Fibroblast of skin of back (primary cell): Measurements from ENCODE around the gene ZC3H18.

Source experiments
- DNase-seq: peaks from one replicate; pipeline ENCODE4 v3.0.0-alpha.2; 2013

The ZC3H18 gene

DNA sequence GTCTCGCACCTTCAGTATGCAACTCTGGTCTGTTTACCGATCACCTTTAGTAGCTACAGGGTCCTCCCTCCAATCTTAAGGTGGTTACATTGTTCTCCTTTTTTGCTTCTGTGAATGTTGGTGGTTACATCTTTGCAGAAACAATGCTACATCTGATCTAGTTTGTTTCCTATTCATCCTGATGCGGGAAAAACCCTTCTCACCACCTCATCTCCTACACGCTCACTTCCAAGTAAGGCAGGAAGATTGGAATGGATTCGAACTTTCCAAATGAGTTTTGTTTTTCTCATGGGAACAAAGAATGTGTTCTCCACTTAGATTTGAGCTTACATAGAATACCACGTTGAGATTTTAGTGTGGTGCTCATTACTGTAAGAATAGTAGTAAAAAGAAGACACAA lies 14.5 kb downstream of the ZC3H18 start:
- DNase-seq: no peak

DNA sequence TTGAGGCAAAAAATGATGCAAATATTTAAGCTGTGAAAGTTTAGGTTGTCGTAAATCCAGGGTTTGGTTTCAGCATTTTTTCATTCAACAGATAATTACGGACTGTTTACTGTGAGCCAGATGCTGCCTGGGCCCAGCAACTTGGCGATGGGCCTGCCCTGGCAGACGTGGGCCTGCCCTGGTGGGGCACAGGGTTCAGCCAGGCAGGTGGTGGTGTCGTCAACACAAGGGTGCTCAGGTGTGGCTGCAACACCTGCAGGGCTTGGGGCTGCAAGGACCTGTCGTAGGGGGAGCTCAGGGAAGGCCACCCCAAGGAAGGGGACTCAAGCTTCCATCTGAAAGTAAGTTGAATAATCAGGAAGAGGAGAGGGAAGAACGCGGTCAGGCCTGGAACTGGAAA lies 15.1 kb downstream of the ZC3H18 start:
- no peak for DNase-seq

DNA sequence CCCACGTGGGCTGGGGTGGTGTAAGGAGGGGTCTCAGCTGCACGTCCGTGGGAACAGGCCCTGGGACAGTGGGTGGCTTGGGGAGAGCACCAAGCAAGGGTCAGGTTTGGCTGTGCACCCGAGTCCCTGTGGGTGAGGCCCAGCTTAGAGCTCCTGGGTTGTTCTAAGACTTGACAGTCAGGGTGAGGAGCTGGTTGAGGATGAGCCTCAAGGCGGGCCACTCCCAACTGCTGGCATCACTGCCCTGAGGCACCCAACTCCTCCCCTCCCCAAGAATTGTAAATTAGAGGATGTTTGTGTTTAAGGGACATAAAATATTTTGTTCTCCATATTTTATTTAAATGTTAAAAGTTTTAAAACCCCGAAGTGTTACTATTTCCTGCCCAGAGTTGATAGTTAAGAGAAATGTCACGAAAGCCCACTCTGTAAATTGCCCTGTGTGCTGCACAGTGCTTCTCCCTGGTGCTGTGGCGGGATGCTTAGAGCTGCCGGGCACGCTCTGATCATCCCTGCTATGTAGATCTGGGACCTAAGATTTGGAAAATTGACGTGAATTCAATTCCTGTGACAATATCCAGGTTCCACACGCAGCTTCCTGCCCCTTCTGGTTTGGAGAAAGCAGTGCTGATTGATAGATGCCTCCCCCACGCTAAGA lies 15.9 kb downstream of the ZC3H18 start:
- DNase-seq: no peak

DNA sequence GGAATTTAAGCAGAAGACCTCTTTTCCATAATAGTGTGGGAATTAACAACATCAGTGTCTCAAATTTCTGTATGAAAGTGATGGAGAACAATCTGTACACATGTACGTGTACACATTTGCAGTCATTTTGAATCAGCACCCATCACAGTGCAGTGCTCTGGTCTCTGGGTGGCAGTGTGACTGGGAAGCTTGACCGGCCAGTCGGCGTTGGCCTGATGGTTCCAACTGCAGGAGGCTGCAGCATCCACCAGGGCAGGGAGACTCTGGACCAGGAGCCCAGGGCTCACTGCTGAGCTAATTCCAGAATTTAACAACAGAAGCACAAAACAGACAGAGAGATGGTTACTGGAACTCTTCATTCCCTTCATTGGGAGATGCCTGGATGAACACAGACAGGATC lies 17.9 kb downstream of the ZC3H18 start:
- DNase-seq: no peak

DNA sequence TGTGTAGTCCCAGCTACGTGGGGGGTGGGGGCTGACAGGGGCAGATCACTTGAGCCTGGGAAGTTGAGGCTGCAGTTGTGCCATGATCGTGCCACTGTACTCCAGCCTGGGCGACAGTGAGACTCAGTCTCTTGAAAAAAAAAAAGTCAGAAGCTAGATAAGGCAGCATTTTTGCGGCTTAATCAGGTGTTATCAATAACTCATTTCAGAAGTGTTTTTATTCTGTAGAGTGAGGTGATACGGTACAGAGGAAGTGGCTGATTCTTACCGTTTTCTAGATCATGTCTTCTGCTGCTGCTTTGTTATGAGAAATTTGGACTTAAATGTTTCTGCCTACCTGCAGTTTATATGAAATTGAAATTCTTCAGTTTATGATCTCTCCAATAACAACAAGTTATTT lies 18.6 kb downstream of the ZC3H18 start:
- DNase-seq: no peak

DNA sequence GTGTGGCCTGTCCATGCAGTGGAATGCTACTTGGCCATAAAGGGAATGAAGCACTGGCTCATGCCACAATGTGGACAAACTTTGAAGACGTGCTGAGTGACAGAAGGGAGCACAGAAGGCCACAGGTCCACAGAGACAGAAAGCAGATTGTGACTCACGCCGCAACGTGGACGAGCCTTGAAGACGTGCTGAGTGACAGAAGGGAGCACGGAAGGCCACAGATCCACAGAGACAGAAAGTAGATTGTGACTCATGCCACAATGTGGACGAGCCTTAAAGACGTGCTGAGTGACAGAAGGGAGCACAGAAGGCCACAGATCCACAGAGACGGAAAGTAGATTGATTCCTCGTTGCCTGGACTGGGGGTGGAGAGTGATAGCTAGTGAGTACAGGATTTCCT lies 19.2 kb downstream of the ZC3H18 start:
- DNase-seq: no peak

DNA sequence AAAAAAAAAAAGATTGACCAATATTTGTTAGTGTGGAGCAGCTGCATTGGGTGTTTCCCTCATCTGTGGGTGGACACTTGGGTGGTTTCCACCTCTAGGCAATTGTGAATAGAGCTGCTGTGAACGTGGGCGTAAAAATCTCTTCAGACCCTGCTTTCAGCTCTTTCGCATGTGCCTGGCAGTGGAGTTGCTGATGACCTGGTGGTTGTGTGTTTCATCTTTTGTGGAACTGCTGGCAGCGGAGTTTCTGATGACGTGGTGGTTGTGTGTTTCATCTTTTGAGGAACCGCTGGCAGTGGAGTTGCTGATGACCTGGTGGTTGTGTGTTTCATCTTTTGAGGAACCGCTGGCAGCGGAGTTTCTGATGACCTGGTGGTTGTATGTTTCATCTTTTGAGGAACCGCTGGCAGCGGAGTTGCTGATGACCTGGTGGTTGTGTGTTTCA lies 21.4 kb downstream of the ZC3H18 start:
- no peak for DNase-seq

DNA sequence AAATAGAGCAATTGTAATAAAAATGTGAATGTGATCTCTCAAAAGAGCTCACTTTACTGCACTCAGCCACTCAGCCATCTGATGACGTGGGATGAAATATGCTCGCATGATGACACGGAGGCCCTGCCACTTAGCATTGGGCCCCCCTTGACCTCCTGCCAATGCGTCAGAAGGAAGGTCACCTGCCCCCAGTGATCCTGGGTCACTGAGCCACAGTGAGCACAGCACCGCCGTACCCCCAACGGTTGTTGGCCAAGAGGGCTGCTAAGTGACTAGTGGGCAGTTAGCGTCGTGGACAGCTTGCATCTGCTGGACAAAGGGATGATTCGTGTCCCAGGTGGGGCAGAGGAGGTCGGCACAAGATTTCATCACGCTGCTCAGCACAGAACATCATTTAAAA lies 22.9 kb downstream of the ZC3H18 start:
- no peak for DNase-seq

DNA sequence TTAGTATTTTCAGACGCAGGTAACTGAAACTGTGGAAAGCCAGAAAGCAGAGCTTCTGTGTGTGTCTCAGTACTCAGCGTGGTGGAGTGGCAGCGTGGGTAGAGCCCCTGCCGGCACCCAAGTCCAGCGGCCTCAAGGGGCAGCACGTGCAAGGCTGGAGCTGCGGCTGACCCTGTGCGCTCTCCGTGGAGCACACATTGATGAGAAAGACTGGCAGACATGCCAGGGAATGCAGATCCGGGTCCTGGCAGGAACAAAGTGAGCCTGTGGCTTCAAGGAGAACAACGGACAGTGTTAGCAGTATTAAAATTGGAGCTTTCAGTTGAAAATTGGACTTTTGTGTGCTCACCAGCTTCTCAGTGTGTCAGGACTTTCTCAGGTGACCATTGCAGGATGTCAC lies 23.3 kb downstream of the ZC3H18 start:
- DNase-seq: no peak

DNA sequence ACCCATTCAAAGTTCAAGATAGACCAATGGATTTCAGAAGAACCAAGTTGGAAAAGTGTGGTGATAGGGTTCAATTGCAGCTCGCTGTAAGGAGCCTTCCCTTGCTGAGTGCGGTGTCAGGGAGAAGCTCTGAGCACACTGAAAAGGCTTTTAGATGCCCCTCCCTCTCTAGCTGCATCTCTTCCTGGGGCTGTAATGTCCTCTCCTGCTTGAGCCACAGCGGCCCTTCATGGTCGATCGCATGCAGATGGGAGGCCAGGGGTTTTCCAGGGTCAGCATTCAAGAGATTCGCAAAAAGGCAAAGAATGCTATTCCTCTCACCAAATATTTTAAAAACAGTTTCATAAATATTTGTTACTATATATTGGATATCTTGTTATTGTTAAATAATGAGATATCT lies 23.7 kb downstream of the ZC3H18 start:
- DNase-seq: no peak

DNA sequence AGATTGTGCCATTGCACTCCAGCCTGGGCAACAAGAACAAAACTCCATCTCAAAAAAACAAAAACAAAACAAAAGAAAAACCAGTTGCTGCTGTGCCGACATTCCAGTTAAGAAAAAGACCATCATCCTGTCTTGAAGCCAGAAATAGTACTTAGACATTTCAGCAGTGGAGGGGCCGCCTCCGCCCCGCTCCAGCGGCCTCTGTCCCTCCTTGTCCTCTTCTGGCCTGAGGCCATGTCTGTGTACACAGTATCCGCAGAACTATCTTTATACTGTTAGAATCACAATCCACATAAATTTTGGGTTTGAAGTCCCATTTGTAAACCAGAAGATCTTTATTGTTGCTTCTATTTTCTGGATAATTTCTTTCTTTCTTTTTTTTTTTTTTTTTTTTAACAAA lies 24.9 kb downstream of the ZC3H18 start:
- no peak for DNase-seq

DNA sequence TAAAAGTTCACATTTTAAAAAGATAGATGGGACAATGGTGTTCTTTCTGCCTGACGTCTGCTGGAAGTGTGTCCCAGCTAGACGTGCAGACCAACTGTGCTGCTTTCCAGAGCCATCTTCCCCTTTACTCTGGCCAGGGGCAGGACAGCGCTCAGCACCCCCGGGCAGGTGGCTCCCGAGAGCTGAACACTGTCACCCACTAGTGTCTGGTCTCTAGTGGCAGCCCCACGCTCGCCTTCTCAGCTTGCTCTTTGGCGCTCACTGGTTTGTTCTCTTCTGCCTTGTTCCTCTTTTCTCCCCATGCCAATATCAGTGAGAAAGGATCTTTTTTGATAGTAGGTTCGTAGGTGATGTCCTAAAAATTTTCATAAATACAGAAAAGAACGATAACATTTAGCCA lies 25.7 kb downstream of the ZC3H18 start:
- DNase-seq: no peak

DNA sequence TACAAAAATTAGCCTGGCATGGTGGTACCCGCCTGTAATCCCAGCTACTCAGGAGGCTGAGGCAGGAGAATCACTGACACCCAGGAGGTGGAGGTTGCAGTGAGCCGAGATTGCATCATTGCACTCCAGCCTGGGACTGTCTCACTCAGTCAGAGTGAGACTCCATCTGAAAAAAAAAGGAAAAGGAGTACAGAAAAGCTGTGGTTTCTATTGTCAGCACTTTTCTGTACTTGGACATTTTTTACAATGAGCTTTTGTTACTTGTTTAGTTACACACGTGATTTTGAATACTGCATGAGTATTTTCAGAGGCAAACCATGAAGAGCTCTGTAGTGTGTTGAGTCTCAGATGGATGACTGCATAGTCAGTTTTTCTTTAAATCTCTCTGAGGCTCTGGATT lies 26.3 kb downstream of the ZC3H18 start:
- DNase-seq: no peak

DNA sequence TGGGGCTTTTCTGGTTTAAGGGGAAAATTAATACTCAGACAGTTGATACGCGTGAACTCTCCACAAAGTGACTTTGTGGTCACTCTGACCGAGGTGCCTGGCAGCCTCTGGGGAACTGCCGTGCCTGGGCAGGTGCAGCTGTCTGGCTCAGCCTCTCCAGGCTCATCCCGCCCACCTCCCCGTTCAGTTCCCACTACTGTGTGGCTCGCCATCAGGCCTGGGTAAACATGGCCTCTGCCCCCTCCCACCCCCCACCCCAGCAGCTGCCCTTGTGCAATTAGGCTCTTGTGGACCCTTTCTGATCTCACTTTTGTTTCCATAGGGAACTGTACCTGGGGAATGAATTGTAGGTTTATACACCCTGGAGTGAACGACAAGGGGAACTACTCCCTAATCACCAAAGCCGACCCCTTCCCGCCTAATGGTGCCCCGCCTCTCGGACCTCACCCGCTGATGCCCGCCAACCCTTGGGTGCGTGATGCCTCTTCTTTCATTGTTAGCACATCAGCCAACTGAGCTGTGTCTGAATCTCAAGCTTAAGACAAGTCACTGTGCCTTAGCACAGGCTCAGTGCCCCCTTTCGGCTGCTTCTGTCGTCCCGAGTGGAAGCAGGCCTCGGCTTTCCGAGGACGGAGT lies 27.8 kb downstream of the ZC3H18 start:
- DNase-seq: no peak

DNA sequence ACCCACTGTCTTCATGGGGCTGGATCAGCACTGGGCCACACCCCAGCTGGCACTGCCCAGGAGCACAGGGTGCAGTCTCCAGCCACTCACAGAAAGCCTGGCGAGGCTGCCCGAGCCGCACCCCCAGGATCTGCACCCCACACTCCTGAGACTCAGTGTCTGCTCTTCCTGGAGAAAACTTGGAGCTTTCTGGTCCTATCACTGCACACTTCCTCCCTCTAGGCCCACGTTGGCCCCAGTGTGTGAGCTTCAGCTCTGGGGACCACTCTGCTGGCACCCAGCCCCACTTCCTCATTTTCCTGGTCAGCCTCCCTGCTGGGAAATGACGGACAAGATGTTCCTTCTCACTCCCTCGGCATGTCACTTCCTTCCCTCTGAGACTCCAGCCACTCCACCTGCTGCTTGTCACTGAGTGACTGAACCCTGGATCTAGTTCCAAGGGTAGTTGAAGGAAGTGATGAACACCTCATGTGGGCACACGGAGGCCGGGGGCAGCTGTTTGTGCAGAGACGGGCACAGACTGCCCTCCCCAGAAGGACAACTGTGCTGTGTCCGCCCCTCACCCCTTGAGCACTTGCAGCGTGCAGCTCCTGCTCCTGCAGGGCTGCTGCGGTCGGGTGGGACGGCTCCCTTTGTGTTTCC lies 29.0 kb downstream of the ZC3H18 start:
- no peak for DNase-seq

DNA sequence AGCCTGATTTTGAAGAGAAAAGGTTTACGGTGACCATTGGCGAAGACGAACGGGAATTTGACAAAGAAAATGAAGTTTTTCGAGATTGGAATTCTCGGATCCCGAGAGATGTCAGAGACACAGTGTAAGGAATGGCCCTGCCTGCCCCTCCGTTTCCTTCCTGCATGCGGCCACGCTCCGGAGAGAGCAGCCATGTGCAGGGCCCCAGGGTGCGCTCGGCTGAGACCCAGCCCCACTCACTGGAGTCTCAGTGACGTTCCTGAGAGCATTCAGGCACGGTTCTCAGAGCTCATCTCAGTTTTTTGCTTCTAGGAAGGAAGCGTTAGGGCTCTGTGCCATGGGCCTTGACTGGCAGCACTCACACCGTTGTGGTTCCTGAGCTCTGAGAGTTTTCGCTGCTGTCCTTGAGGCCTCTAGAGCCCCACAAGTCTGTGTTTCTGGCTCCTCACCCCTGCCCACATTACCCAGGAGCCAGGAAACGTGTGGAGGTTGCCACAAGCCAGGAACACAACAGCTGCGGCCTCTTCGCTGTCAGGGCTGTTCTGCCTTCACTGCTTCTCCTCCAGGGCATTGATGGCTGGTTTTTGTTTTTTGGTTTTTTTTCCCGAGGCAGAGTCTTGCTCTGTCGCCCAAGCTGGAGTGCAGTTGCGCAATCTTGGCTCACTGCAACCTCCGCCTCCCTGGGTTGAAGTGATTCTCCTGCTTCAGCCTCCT lies 29.8 kb downstream of the ZC3H18 start:
- no peak for DNase-seq

DNA sequence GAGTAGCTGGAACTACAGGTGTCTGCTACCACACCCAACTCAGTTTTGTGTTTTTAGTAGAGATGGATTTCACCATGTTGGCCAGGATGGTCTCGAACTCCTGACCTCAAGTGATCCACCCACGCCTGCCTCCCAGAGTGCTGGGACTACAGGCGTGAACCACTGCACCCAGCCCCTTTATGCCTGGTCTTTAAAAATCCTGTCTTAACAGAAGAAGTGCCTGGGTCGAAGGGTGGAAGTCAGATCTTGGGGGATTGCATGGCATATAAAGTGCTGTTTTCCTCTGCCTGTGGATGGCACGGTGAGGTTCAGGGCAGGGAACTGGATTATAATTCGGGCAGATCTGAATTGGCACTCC lies 30.3 kb downstream of the ZC3H18 start:
- DNase-seq: no peak

DNA sequence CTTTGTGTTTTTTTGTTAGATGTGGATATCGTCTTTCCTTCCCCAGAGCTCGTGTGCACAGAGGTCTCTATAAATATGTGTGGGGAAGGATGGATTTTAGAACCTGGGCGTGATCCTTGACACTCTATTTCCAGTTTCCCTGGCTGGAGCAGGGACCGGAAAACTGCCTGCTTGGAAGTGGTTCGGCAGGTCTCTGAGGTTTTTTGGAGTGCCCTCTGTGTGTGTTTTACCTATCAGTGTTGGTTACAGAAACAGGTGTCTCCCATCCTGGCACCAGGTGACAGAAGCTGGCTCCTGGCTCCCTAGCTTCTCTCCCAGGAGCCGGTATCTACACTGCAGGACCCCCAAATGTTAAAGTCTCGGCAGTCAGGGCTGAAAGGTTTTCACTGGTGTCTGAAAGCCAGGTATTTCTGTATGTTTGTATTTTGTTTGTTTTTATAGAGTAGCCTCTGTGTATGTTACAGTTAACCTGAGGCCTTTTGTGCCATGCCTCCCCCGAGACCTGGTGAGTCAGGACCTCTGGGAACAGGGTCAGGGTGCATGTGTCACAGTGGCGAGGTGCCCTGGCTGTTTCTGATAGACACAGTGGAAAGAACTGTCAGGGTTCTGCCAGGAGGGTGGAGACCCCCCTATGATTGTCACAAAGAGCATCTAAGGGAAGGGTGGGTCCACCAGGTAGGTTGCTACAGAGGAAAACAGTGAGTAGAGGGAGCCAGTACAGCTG lies 31.3 kb downstream of the ZC3H18 start:
- no peak for DNase-seq

DNA sequence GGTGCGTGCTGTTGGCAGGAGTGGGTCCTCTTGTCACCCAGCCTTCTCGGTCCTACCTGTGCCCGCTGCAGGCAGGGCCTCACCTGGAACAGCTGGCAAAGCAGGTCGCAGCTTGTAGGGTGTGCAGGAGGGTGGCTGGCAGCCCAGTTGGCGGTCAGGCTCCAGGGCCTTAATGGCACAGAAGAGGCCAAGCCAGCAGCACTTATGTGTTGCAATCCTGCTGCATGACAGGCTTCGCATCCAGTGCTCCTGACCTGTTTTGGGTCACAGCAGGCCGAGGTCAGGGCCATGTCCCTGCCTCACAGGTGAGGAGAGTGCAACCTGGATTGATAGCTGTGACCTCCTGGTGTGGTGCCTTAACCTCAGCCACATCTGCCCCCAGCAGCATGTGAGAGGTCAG lies 31.9 kb downstream of the ZC3H18 start:
- DNase-seq: no peak

DNA sequence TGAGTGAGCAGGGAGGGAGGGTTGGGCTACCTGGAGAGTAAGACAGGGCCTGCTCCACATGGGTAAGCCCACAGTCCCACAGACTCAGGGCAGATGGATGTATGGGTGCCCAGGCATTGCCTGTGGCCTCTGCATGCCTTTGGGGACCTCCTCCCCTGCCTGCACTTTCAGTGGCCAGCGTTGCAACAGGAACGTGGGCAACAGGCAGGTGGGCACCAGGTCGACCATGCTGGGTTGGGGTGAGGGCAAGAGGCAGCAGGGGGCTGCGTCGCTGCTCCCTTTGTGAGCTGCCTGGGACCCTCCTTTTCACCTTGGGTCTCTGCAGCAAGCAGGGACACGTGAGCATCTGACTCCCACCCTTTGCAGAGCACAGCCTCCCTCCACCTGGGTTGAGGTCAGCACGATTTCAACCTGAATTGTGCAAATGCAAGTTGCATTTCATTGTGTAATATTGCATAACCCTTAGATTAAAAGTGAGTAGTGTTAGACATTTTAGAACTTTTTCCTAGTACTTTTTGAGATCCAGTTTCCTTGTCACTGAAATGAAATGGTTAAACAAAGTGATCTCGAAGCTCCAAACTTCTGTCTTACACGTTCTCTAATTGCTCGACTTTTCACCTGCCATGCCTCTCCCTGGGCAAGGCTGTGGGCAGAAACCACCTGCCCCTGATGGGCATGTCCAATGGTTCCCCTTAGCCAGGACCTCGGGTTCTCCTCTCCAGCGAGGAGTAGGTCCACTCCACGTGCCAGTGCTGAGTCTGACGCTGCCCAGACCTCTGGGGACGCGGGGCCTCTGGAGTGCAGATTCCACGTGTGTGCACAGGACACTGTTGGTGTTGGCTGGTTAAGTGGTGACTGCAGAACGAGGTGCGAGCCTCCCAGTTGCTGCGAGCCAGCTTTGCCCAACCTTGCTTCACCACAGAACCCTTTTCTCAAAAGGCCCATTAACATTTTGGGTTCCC lies 35.3 kb downstream of the ZC3H18 start:
- DNase-seq: no peak

DNA sequence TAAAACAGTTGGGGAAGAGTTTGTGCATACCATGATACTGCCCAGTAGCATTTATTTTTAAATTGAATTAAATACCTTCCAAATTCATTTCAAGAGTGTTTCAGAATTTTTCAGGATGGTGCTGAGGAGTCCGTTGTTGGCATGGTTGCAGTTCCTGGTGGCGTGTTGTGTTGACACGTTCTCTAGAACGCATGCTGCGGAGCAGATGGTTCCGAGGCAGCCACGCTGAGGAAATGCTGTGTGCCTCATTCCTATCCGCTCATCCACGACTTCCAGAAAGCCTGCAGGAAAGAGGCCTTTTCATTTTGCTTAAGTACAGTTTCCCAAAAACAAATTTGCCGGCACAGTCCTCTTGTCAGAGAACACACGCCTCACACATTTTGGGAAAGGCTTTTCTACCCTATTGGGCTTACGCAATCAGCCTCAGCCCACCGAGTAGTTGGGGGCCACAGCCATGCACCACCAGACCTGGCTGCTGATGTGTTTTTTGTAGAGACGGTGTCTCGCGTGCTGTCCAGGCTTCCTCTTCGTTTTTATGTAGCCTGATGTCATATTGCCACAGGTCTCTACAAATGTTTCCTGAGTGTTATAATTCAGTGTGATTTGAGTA lies 36.0 kb downstream of the ZC3H18 start:
- DNase-seq: no peak
